ENCODE results near the gene PEX26.
"Not testable (repeated sequence)": the region's sequence is repeated elsewhere in the genome, so short reads cannot be mapped to it uniquely, and the experiment has no call there.

Gene PEX26

DNA sequence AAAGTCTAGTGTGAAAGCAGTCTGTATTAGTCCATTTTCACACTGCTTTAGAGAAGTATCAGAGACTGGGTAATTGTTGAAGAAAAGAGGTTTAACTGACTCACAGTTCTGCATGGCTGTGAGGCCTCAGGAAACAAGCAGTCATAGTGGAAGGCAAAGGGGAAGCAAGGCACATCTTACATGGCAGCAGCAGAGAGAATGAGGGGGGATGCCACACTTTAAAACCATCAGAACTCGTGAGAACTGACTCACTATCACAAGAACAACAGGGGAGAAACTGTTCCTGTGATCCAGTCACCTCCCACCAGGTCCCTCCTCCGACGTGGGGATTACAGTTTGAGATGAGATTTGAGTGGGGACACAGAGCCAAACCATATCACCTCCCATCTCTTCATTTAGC is 19.0 kb downstream of the PEX26 start:
- no peak for DNase-seq (ENCODE audit: low spot score)

DNA sequence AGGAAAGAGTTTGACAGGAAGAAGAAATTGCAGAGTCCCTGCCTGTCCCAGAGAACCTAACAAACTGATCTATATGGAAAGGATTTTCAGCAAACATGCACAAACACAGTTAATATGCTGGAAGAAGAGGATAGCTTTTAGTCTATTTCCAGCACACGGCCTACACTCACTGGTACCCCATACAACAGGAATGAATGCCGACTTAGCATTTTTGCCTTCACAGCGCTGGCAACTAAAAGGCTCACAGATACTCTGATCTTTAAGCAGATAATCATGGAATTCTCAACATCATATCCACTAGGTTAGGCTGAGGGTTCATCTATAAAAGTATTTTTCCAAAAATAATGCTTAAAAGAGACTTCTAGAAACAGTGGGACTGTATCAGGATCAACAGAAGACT is 23.0 kb downstream of the PEX26 start:
- no peak for DNase-seq (ENCODE audit: low spot score)

DNA sequence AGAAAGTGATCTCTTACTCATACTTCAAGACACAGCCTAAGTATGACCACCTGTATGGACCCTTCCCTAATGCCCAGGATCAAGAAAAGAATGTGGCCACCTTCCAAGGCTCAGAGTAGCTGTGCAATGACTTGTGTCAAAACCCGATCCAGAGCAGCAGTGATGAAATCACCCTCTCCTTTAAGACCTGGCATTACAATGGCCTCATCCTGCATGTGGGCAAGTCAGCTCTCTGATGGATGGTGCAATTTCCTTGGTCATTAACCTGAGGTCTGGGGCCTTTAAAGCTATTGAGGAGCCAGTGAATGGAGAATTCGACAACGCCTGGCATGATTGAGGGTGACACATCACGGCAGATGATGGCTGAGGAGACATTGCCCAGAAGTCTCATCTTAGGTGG is 23.7 kb downstream of the PEX26 start:
- DNase-seq (ENCODE audit: low spot score), result no peak

DNA sequence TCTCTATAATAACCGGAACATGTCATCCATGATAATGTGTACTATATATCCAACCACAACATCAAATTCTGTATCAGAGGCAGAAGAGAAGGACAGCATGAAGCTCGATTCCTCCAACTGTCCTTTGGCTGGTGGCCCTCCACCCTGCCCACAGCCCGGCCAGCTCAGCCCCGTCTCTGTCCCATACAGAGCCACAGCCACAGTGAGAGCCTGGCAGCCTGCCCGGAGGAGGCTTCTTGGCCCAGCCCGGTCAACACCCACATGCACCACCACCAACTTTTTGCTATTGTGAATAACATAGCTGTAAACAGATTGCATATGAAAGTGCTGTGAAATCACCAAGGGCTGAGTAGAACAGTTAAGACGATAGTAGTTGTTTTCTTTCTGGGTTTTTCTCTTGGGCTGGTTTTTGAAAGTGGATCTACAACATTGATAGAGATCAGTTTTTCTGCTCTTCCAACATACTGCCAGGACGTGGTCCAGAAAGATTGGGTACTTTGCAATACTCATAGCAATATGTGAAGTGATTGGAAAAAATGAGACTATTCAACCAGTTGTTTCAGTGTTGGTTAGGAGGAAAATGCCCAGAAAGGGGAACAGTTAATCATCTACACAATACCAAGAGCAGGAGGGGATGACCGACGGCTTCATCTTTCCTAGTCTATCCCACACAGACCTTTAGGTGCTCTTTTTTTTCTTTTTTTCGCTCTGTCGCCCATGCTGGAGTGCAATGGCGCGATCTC is 25.9 kb downstream of the PEX26 start:
- DNase-seq (ENCODE audit: low spot score), result no peak

DNA sequence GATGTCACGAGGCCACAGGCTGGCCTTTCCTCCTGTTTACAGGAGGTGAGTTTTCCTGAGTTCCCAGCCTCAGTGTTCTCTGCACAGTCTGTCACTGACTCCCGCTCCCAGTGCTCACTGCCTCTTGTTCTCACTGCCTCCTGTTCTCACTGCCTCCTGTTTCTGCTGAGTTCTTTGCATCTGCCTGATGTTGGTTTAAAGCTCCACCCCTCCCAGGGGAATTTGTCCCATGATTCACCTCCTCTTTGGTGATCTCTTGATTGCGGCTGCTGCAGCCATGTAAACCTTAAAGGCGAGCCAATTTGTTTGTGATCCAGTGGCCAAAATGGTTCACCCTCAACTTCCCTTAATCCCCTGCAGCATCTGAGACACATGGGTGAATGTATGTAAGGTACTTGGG is 26.8 kb downstream of the PEX26 start:
- no peak for DNase-seq (ENCODE audit: low spot score)

DNA sequence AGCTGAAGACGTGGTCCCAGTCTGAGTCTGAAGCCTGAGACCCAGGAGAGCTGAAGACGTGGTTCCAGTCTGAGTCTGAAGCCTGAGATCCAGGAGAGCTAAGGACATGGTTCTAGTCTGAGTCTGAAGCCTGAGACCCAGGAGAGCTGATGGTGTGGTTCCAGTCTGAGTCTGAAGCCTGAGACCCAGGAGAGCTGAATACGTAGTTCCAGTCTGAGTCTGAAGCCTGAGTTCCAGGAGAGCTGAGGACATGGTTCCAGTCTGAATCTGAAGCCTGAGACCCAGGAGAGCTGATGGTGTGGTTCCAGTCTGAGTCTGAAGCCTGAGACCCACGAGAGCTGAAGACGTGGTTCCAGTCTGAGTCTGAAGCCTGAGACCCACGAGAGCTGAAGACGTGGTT is 28.2 kb downstream of the PEX26 start:
- DNase-seq (ENCODE audit: low spot score), result not testable (repeated sequence)

DNA sequence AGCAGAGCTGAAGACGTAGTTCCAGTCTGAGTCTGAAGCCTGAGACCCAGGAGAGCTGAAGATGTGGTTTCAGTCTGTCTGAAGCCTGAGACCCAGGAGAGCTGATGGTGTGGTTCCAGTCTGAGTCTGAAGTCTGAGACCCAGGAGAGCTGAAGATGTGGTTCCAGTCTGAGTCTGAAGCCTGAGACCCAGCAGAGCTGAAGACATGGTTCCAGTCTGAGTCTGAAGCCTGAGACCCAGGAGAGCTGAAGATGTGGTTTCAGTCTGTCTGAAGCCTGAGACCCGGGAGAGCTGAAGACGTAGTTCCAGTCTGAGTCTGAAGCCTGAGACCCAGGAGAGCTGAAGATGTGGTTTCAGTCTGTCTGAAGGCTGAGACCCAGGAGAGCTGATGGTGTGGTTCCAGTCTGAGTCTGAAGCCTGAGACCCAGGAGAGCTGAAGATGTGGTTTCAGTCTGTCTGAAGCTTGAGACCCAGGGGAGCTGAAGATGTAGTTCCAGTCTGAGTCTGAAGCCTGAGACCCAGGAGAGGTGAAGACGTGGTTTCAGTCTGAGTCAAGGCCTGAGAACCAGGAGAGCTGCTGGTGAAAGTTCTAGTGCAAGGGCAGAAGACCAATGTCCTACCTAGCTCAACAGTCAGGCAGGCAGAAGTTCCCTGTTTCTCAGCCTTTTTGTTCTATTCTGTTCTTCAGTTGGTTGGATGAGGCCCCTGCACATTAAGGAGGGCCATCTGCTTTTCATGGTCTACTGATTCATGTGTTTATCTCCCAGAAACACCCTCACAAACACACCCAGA is 29.0 kb downstream of the PEX26 start:
- DNase-seq (ENCODE audit: low spot score), result not testable (repeated sequence)

DNA sequence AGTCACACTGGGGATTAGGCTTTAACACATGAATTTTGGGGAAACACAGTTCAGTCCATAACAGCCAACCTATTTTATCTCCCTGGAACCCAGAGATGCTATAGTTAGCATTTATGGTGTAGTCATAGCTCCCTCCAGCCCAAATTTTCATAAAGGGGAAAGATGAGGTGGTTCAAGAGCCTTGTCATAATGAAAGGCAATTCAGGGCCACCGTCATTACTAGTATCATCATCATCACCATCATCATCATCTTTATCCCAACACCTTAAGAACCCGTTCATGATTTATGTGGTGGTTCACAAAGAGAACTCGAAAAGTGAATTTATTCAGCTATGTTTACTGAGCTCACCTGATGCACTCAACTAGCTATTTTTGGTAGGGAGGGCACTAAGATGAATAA is 30.4 kb downstream of the PEX26 start:
- no peak for DNase-seq (ENCODE audit: low spot score)

DNA sequence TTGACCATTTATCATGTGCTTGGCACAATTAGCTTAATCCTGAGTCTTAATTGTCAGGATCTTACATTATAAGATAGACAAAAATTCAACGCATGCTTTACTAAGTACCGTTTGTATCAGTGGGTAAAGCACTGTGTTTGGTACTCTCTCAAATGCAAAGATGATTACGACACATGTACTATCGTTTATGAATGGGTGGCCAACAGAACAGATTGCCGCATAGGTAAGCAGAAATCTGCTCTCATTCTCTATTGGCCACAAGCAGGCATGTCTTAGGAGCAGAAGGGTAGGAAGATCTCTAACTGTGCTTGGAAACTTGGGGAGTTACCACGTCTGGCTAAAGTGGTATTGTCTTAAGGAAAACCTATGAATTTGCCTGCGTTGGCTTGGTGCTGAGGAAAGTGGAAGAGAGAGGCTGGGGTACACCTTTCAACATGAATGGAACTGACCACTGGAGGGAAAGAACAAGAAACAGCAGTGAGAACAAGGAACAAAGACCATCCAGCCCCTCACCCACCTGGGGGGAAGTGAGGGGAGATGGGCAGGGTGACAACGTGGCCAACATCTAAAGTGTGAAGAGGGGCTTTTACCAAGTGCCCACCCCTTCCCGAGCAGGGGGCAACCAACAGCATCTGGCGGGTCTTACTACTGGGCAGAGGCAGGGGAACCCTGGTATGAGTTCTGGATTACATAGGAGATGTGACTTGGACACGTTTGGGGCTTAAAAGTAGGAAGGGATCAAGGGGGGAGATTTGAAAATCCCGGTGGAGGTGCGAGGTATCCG is 31.8 kb downstream of the PEX26 start:
- no peak for DNase-seq (ENCODE audit: low spot score)

DNA sequence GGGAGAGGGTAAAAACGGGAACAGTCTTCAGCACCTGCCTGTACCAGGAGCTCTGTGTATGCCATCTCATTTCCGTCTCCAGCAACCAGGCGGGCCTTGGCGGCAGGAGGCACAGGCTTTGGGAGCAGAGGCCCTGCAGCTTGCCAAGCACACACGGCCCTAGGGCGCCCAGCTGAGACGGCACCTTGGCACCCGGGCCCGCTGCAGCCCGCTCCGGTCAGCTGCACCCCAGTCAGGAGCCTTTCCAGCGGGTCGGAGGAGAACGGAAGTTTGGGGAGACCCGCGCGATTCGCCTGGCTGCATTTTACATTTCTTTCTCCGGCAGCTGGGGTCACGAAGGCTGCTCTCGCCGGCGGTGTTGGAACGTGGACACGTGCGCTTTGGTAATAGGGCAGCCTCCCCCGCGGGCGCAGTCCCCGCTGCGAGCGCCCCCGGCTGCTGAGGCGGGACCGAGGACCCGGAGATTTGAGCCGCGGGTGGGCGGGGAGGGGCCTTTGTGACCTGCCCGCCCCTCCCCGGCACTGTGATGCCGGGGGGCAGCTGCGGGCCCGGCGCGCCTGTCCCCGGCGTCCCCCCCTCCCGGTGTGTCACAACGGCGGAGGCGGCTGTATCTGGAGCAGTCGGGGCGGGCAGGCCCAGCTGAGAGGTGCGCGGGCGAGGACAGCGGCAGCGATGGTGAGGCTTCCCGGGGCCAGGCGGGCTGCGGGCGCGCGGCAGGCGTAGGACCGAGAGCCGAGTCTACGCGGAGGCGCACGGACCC is 32.6 kb downstream of the PEX26 start, which contains the start of gene TUBA8:
Gene TUBA8 (plus strand): TSS at position 616 of the 760 bp plus-strand sequence. CDS start 57 bp downstream, at position 673.
- DNase-seq (ENCODE audit: low spot score), result peak; percentile 71

DNA sequence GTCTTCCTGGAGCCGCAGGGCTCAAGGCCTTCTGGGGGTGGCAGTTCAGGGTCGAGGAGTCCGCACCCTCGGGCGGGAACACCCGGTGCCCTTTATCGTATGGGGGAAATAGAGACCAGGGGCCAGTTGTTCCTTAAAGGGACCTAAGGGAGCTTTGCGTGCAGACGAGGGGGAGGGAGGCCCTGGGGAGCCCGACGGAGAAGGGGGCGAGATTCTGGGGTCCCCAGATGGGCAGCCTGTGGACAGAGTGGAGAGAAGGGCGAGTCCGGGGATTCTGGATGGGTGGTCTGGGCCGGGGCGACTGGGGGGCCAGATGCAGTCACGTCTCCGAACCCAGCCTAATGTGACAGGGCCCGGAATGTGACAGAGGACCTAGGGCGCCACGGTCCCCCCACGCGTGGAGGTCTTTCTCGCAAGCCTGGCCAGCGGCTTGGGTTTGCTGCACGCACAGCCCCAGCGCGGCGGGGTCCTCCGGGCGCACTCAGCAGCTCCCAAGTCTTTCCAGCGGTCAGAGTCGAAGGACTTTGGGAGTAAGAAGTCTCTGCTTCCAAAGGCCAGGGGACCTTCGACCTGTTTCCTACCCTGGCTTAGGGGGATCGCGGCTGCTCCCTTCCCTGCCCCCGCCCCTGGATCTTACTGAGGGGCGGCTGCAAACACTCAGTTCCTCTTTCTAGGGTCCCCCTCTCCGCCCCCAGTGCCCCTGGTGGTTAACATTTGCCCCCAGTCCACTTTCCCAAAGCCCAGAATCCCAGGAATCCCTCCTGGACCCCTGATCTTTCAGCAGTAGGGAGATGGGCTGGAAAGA is 33.4 kb downstream of the PEX26 start:
- DNase-seq (ENCODE audit: low spot score), result no peak

DNA sequence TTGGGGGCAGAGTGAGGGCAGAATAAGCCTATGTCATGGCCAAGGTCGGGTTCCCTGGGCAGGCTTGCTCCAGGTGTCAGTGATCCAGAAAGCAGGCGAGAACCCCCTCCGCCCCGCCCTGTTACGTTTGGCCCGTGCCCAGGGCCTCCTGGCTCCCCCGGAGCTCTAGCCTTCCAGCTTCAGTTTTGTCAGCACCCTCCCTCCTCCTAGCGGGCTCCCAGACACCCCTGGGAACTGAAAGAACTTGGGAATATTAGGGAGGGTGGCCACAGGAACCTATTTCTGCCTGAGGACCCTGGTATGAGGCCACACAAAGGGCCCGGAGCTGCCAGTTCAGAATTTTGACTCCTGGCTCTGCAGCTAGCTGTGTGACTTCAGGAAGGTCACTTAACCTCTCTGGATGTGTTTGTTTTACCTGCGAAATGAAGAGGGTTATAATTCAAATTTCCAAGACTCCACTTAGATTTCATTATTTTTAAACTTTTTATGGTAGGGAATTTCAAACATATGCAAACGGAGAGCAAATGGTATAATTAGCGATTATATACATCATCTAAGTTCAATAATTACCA is 34.1 kb downstream of the PEX26 start:
- no peak for DNase-seq (ENCODE audit: low spot score)

DNA sequence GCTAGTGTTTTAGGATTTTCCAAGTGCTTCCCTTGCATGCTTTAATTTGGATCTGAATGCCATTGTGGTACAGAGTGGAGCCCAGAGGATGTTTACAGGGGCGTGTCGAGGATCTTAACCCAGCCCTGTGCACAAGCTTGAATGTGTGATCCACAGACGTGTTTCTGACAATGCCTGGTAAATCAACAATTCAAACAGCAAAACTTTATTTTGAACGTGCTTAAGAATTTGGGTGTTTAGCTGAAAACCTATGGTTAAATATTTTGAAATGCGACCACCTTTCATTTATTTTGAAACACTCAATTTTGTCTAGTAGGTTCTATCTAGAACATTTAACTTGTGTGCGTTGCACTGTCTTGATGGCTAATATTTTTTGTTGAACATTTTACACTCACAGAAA is 34.6 kb downstream of the PEX26 start:
- no peak for DNase-seq (ENCODE audit: low spot score)

DNA sequence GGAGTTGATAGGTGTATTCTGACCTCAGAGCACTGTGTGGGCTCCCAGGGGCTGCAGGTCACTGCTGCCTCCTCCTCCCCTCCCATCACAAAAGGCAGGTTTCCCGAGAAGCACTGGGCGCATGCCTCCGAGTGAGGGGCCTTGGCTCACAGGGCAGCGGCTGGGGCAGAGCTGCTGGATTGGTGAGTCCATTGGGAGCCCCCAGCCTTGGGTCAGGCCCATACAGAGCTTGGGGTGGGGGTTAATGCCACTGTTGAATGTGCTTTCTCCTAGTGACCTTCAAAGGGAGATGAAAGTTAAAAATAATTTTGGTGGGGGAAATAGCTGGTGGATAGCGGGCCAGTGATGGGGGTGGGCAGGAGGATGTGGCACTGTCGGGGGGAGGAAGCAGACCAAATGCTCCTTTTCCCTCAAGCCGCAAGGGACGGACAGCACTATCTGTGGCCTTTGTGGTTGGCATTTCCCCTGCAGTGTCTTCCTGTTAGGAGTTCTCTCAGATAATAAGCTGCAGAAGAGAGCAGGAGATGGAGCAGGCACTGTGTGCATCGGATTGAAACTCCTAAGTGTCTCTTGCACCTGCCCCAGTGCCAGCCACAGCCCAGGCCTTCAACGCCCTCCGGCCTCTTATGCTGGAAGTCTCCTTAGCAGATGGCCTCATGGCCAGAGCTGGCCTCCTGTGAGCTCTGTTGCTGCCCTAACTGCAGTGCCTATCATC is 36.0 kb downstream of the PEX26 start:
- DNase-seq (ENCODE audit: low spot score), result no peak

DNA sequence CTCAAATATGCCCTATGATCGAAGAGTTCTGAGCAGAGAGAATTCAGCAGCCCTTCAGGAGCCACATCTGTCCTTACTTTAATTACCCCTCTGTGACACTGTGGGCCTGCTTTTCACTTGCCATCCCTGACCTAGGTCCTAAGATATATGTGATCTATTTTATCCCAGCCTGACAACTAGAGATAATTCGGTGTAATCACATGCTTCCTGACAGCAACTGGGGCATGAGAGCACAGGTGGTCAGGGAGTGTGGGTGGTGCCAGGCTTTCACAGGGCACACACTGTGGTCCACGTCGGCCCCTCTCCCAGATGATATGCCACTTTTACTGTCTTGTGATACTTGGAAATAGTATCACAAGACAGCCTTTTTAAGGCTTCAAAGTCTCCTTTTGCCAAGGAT is 36.7 kb downstream of the PEX26 start:
- DNase-seq (ENCODE audit: low spot score), result no peak

DNA sequence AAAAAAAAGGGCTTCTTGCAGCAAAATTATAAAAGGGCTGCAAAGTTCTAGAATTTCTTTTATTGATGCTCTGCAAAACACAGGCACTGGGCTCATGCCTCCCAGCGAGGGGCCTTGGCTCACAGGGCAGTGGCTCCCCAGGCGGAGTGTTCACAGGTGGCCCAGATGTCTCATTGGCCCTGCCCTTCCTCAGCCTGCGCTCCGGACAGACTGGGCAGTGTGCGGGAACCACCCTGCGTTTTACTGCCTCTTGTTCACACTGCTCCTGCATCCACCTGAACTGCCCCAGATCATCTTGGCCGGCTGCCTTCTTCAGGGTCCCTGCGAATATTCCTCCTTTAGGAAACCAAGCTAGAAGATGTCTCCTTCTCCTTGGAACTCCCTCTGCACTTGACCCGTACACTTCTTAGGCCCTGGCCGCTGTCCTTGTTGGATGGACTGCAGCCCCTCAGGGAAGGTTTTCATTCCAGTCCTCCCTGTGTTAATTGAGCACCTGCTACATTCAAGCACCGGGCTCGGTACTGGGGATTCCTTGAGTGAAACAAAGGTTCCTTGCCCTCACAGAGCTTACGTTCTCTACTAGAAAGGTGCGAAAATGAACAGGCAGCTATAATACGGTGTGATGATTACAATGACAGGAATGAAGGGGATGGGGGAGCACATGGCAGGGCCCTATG is 37.3 kb downstream of the PEX26 start:
- no peak for DNase-seq (ENCODE audit: low spot score)

DNA sequence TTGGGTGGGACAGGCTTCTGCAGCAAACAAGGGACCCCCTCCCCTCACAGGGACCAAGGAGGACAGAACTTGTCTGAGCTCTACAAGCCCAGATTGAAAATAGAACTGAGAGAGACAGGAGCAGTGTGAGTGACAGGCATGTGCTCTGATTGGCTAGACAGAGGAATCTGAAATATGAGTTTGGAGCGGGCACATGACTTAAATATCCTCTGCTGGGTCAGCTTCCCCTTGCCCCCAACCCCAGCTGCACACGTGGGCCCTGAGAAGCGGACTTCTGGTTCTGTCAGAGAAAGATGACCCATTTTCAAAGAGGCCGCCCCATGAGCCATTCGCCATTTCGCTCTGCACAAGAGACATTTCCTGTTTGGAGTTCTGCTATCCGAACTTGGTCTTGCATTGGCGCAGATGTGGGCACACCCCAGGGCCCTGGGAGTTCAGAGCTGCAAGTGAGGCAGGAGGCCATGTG is 38.1 kb downstream of the PEX26 start:
- DNase-seq (ENCODE audit: low spot score), result no peak

DNA sequence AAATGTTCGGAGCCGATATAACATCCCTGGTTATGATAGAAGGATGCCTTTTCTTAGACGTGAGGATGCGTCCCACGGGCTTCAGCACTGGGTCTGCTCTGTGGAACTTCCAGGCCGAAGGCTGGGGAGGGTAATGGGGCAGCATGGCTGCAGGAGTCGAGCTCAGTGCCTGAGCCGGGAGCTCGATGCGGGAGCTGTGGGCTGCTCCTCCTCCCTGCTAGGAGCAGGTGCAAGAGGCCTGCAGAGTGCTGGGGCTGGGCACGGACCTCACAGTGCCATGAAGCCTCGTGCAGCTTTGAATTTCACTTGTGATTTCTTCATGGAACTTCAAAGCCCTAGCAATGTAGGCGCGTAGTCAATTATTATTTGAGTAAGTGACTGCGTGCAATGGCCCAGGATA is 38.8 kb downstream of the PEX26 start:
- no peak for DNase-seq (ENCODE audit: low spot score)

DNA sequence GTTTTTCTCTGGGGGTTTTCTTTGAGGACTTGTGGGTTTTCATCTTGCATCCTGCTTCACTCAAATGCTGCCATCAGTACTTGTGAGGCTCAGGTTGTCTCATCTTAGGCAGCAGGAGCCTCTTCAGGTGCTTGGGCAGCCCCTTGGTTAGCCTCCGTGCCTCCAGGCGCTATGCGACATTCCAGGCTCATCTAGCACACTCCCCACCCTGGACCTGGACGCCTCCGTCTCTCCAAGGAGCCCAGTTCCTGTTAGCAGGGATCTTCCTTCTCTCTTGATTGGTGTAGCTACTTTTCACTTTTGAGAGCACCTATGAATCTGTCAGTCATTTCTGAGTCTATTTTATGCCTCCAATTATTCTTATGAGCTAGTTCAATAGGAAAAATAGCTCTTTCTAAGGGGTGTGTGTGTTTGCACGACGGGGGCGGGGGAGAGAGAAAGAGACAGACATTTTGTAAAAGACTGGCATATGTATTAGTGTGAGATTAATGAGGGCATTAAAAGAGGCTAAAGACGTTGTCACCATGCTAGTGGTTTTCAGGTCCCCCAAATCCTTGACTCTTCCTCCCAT is 40.6 kb downstream of the PEX26 start:
- no peak for DNase-seq (ENCODE audit: low spot score)
